Astrocyte of the spinal cord (primary cell): ENCODE data around the gene APPBP2.
"Not testable (repeated sequence)": the region's sequence is repeated elsewhere in the genome, so short reads cannot be mapped to it uniquely, and the experiment has no call there.

ENCODE experiments used
- DNase-seq: peaks from one replicate; pipeline ENCODE4 v3.0.0; 2011; ENCODE audit warnings: low read depth, low spot score
- H3K4me3 ChIP-seq: 2 replicates; pipeline ENCODE4 v1.5.1; 2011; ENCODE audit warnings: low read depth, mild to moderate bottlenecking, low read length, moderate library complexity
- CTCF ChIP-seq: IDR thresholded peaks from 2 replicates; pipeline ENCODE4 v1.5.1; 2012; ENCODE audit warnings: low read depth, mild to moderate bottlenecking, low read length, inconsistent platforms
- in situ Hi-C: cut with HindIII; loops from 2 replicates; pipeline ENCODE4 v1.10.0; 2017; ENCODE audit warnings: low sequenced_read_pairs

Gene APPBP2

GRCh38 chr17:60422162-60422665 lies 103.8 kb downstream of the APPBP2 start, which contains the start of gene CHCT1:
CHCT1 (plus strand) TSS chr17:60422489; CDS start chr17:60422593, 104 bp downstream.
- TF ChIP-seq CTCF = no peak
- peak within 1 kb of the TSS; percentile 45 for H3K4me3 ChIP-seq
- DNase-seq = no peak
- in situ Hi-C loops = no loop called here

GRCh38 chr17:60421273-60422161 lies 104.5 kb downstream of the APPBP2 start:
- TF ChIP-seq CTCF = peak; percentile 88
- in situ Hi-C loops = no loop called here
- peak; percentile 51 for DNase-seq
- H3K4me3 ChIP-seq = peak overlapping the region; percentile 45

- DNase-seq, H3K4me3 ChIP-seq, in situ Hi-C loops: not testable (repeated sequence)
Measured at GRCh38 chr17:60419875-60420274, 106.2 kb downstream of the APPBP2 start.

- DNase-seq, H3K4me3 ChIP-seq, in situ Hi-C loops: not testable (repeated sequence)
Measured at GRCh38 chr17:60419003-60419402, 107.0 kb downstream of the APPBP2 start.

- TF ChIP-seq CTCF = no peak
- DNase-seq = no peak
- H3K4me3 ChIP-seq = no peak overlapping the region
- in situ Hi-C loops = no loop called here
Measured at GRCh38 chr17:60416368-60416925, 109.6 kb downstream of the APPBP2 start.

- no peak overlapping the region for H3K4me3 ChIP-seq
- no peak for DNase-seq
- no peak for TF ChIP-seq CTCF
- in situ Hi-C loops = no loop called here
Measured at GRCh38 chr17:60415146-60415545, 110.9 kb downstream of the APPBP2 start.

- TF ChIP-seq CTCF = no peak
- in situ Hi-C loops = no loop called here
- DNase-seq = no peak
- no peak overlapping the region for H3K4me3 ChIP-seq
Measured at GRCh38 chr17:60412701-60413100, 113.3 kb downstream of the APPBP2 start.
